Uterus (tissue), 2 donors: ENCODE measurements around the gene PTBP2.

Experiments
- POLR2A ChIP-seq, 2 donors: fragments of 450-650 bp; IDR thresholded peaks; one replicate each; pipeline ENCODE4 v1.6.1; 2016; ENCODE audit warnings: antibody characterized with exemption in 2 of 2, mild to moderate bottlenecking in 1 of 2, moderate library complexity in 1 of 2
- TF ChIP-seq, protein P1 (sequence below), 4 experiments: fragments of 200-600 bp in 2 of 4; fragments of 450-650 bp in 2 of 4; sonication (generic) in 2 of 4; IDR thresholded peaks; one replicate each; pipeline ENCODE4 v1.5.1; 2016 to 2019; ENCODE audit warnings: antibody characterized with exemption in 4 of 4, mild to moderate bottlenecking in 2 of 4, moderate library complexity in 1 of 4

- TF ChIP-seq POLR2A (IDR thresholded peaks at IDR 0.05) = no peak
- TF ChIP-seq, protein P1, sequence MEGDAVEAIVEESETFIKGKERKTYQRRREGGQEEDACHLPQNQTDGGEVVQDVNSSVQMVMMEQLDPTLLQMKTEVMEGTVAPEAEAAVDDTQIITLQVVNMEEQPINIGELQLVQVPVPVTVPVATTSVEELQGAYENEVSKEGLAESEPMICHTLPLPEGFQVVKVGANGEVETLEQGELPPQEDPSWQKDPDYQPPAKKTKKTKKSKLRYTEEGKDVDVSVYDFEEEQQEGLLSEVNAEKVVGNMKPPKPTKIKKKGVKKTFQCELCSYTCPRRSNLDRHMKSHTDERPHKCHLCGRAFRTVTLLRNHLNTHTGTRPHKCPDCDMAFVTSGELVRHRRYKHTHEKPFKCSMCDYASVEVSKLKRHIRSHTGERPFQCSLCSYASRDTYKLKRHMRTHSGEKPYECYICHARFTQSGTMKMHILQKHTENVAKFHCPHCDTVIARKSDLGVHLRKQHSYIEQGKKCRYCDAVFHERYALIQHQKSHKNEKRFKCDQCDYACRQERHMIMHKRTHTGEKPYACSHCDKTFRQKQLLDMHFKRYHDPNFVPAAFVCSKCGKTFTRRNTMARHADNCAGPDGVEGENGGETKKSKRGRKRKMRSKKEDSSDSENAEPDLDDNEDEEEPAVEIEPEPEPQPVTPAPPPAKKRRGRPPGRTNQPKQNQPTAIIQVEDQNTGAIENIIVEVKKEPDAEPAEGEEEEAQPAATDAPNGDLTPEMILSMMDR (IDR thresholded peaks at IDR 0.05) = no peak
Measured at GRCh38 chr1:96741335-96741734, 19.8 kb downstream of the PTBP2 start.
